GM10248 (cell line): Measurements from ENCODE around the gene DLGAP1.

ENCODE experiments used
- CTCF ChIA-PET: fragments of 300-600 bp; sonication (Branson Sonifier 250); formaldehyde crosslinking; extraction: SDS; loops from one replicate; lab custom pipeline; 2021; ENCODE audit warnings: antibody characterized with exemption; lab: Yijun Ruan, JAX
- POLR2A ChIA-PET: fragments of 350-650 bp; sonication (Branson Sonifier 250); formaldehyde crosslinking; extraction: SDS; loops from one replicate; lab custom pipeline; 2020; ENCODE audit warnings: antibody characterized with exemption; lab: Yijun Ruan, JAX
- DNase-seq: peaks from one replicate; pipeline ENCODE4 v3.0.0; 2012; ENCODE audit errors: extremely low spot score
- CTCF ChIP-seq: IDR thresholded peaks from 2 replicates; pipeline ENCODE4 v1.5.1; 2012; ENCODE audit warnings: mild to moderate bottlenecking, low read depth; ENCODE audit errors: extremely low read depth, missing control alignments, control extremely low read depth

The DLGAP1 gene

GRCh38 chr18:4119127-4119648 lies 335.9 kb downstream of the DLGAP1 start:
- DNase-seq = no peak
- no peak for TF ChIP-seq CTCF
- ChIA-PET CTCF (interaction anchor here (1.1 to 5.8 kb wide), 3 partner anchors 11 to 938 kb away, joined by 3 to 42 read pairs (median 6); no protein-coding TSS in a partner anchor), POLR2A (no interaction called here)

GRCh38 chr18:4108016-4108415 lies 347.1 kb downstream of the DLGAP1 start:
- DNase-seq = no peak
- POLR2A ChIA-PET = no interaction called here
- TF ChIP-seq CTCF = no peak
- CTCF ChIA-PET = interaction anchor here (3.9 to 4.9 kb wide), 4 partner anchors 10 to 950 kb away, joined by 25 to 72 read pairs (median 38); no protein-coding TSS in a partner anchor

GRCh38 chr18:4107049-4107467 lies 348.0 kb downstream of the DLGAP1 start:
- ChIA-PET CTCF (interaction anchor here (0.8 to 4.9 kb wide), 16 partner anchors 10 to 951 kb away, joined by 3 to 72 read pairs (median 4); no protein-coding TSS in a partner anchor), POLR2A (no interaction called here)
- DNase-seq = no peak
- no peak for TF ChIP-seq CTCF

- peak; percentile 35 for DNase-seq
- ChIA-PET CTCF (interaction anchor here (0.8 to 4.9 kb wide), 17 partner anchors 9 to 951 kb away, joined by 3 to 72 read pairs (median 4); no protein-coding TSS in a partner anchor), POLR2A (no interaction called here)
- TF ChIP-seq CTCF = peak; percentile 66
These were observed 348.6 kb downstream of the DLGAP1 start for GRCh38 chr18:4106407-4107033.

GRCh38 chr18:4102901-4103300 lies 352.2 kb downstream of the DLGAP1 start:
- no peak for TF ChIP-seq CTCF
- DNase-seq = no peak
- POLR2A ChIA-PET = no interaction called here
- CTCF ChIA-PET = no interaction called here

- ChIA-PET CTCF (interaction anchor here (1.0 to 1.6 kb wide), 4 partner anchors 17 to 226 kb away, joined by 3 to 5 read pairs (median 3); no protein-coding TSS in a partner anchor), POLR2A (no interaction called here)
- no peak for DNase-seq
- no peak for TF ChIP-seq CTCF
These were observed 354.1 kb downstream of the DLGAP1 start for GRCh38 chr18:4101009-4101408.
